Activated naive CD4-positive, alpha-beta T cell treated with Interleukin-2 at 50 U/mL for 16 hours (primary cell): ENCODE results near the gene SNX25.
"Not testable (repeated sequence)": the region's sequence is repeated elsewhere in the genome, so short reads cannot be mapped to it uniquely, and the experiment has no call there.

ENCODE experiments used
- DNase-seq: peaks from one replicate; pipeline ENCODE4 v3.0.0-alpha.2; 2020

Gene SNX25

GRCh38 chr4:185346975-185347601, 137.7 kb downstream of the SNX25 start:
- no peak for DNase-seq

- no peak for DNase-seq
Observed at GRCh38 chr4:185351691-185352090, 142.3 kb downstream of the SNX25 start.

GRCh38 chr4:185352202-185352601, 142.8 kb downstream of the SNX25 start:
- no peak for DNase-seq

GRCh38 chr4:185352741-185353140, 143.3 kb downstream of the SNX25 start:
- no peak for DNase-seq

GRCh38 chr4:185357211-185357610, 147.8 kb downstream of the SNX25 start:
- no peak for DNase-seq

- DNase-seq = no peak
Observed at GRCh38 chr4:185357733-185358440, 148.5 kb downstream of the SNX25 start.

- no peak for DNase-seq
Observed at GRCh38 chr4:185358514-185358913, 149.1 kb downstream of the SNX25 start.

GRCh38 chr4:185358959-185359358, 149.6 kb downstream of the SNX25 start:
- DNase-seq = no peak

GRCh38 chr4:185359767-185360446, 150.5 kb downstream of the SNX25 start:
- no peak for DNase-seq

GRCh38 chr4:185361872-185362271, 152.5 kb downstream of the SNX25 start:
- no peak for DNase-seq

GRCh38 chr4:185362570-185362969, 153.2 kb downstream of the SNX25 start:
- DNase-seq = not testable (repeated sequence)

- no peak for DNase-seq
Observed at GRCh38 chr4:185363251-185363650, 153.9 kb downstream of the SNX25 start.

GRCh38 chr4:185364886-185365285, 155.5 kb downstream of the SNX25 start:
- DNase-seq = no peak

- no peak for DNase-seq
Observed at GRCh38 chr4:185369731-185370130, 160.3 kb downstream of the SNX25 start.

GRCh38 chr4:185370268-185370949, 161.0 kb downstream of the SNX25 start:
- no peak for DNase-seq

GRCh38 chr4:185371702-185372101, 162.3 kb downstream of the SNX25 start:
- DNase-seq = no peak

GRCh38 chr4:185374027-185374426, 164.6 kb downstream of the SNX25 start:
- DNase-seq = no peak

GRCh38 chr4:185374573-185374972, 165.2 kb downstream of the SNX25 start:
- no peak for DNase-seq

GRCh38 chr4:185378264-185378663, 168.9 kb downstream of the SNX25 start:
- no peak for DNase-seq

- DNase-seq = no peak
Observed at GRCh38 chr4:185379326-185380295, 170.2 kb downstream of the SNX25 start.

GRCh38 chr4:185380320-185380719, 170.9 kb downstream of the SNX25 start:
- no peak for DNase-seq
